ENCODE results near the gene CRYGD.
A peak's percentile ranks its signal among the peaks of the same experiment; 100 is the strongest.
"Not testable (repeated sequence)": the region's sequence is repeated elsewhere in the genome, so short reads cannot be mapped to it uniquely, and the experiment has no call there.

Gene CRYGD

GRCh38 chr2:208129744-208130711 lies 5.7 kb upstream of the CRYGD start, which contains the start of gene CRYGC:
Gene CRYGC, minus strand, starts transcription at chr2:208129828. Its CDS starts 36 bp downstream, at chr2:208129792.
- DNase-seq (ENCODE audit: low read depth, low spot score), result no peak

- no peak for DNase-seq (ENCODE audit: low read depth, low spot score)
Measured at GRCh38 chr2:208128136-208128535, 3.8 kb upstream of the CRYGD start.

- DNase-seq (ENCODE audit: low read depth, low spot score), result no peak
Measured at GRCh38 chr2:208127090-208127489, 2.8 kb upstream of the CRYGD start.

GRCh38 chr2:208125251-208125650 lies 927 bp upstream of the CRYGD start:
- DNase-seq (ENCODE audit: low read depth, low spot score), result no peak

- DNase-seq (ENCODE audit: low read depth, low spot score), result no peak
Measured at GRCh38 chr2:208122248-208122647, 2.1 kb downstream of the CRYGD start.

GRCh38 chr2:208118918-208119317 lies 5.4 kb downstream of the CRYGD start:
- DNase-seq (ENCODE audit: low read depth, low spot score), result no peak

- not testable (repeated sequence) for DNase-seq (ENCODE audit: low read depth, low spot score)
Measured at GRCh38 chr2:208117390-208117789, 6.9 kb downstream of the CRYGD start.

GRCh38 chr2:208112969-208113368 lies 11.4 kb downstream of the CRYGD start:
- peak; percentile 68 for DNase-seq (ENCODE audit: low read depth, low spot score)

- not testable (repeated sequence) for DNase-seq (ENCODE audit: low read depth, low spot score)
Measured at GRCh38 chr2:208112273-208112745, 12.0 kb downstream of the CRYGD start.

GRCh38 chr2:208103616-208104015 lies 20.7 kb downstream of the CRYGD start:
- no peak for DNase-seq (ENCODE audit: low read depth, low spot score)

GRCh38 chr2:208101716-208102631 lies 22.4 kb downstream of the CRYGD start:
- DNase-seq (ENCODE audit: low read depth, low spot score), result no peak

GRCh38 chr2:208099682-208100470 lies 24.4 kb downstream of the CRYGD start:
- DNase-seq (ENCODE audit: low read depth, low spot score), result no peak

- DNase-seq (ENCODE audit: low read depth, low spot score), result not testable (repeated sequence)
Measured at GRCh38 chr2:208098701-208099100, 25.6 kb downstream of the CRYGD start.

- DNase-seq (ENCODE audit: low read depth, low spot score), result no peak
Measured at GRCh38 chr2:208098267-208098666, 26.1 kb downstream of the CRYGD start.

GRCh38 chr2:208097801-208098200 lies 26.5 kb downstream of the CRYGD start:
- no peak for DNase-seq (ENCODE audit: low read depth, low spot score)

- DNase-seq (ENCODE audit: low read depth, low spot score), result no peak
Measured at GRCh38 chr2:208097313-208097712, 27.0 kb downstream of the CRYGD start.

- no peak for DNase-seq (ENCODE audit: low read depth, low spot score)
Measured at GRCh38 chr2:208096080-208096479, 28.2 kb downstream of the CRYGD start.

GRCh38 chr2:208093128-208093527 lies 31.2 kb downstream of the CRYGD start:
- DNase-seq (ENCODE audit: low read depth, low spot score), result no peak

- no peak for DNase-seq (ENCODE audit: low read depth, low spot score)
Measured at GRCh38 chr2:208092093-208092832, 32.1 kb downstream of the CRYGD start.

- DNase-seq (ENCODE audit: low read depth, low spot score), result no peak
Measured at GRCh38 chr2:208090420-208090819, 33.9 kb downstream of the CRYGD start.

All from iPS DF 19.7 (cell line).